ENCODE measurements around the gene FAM89A. TPM values are rescaled to one million over a fixed set of nuclear protein-coding genes. Genes with fewer than 3 reads are reported as not detected.

FAM89A gene
- total RNA-seq, 1 donor from 2014 or later: 48.0 TPM

GRCh38 chr1:231040800-231041718 lies 1.0 kb upstream of the FAM89A start:
- peak overlapping the region; percentile 5 for H3K27ac Mint-ChIP-seq (ENCODE audit: unreplicated experiment)
- DNase-seq (ENCODE audit: low spot score): no peak

DNA sequence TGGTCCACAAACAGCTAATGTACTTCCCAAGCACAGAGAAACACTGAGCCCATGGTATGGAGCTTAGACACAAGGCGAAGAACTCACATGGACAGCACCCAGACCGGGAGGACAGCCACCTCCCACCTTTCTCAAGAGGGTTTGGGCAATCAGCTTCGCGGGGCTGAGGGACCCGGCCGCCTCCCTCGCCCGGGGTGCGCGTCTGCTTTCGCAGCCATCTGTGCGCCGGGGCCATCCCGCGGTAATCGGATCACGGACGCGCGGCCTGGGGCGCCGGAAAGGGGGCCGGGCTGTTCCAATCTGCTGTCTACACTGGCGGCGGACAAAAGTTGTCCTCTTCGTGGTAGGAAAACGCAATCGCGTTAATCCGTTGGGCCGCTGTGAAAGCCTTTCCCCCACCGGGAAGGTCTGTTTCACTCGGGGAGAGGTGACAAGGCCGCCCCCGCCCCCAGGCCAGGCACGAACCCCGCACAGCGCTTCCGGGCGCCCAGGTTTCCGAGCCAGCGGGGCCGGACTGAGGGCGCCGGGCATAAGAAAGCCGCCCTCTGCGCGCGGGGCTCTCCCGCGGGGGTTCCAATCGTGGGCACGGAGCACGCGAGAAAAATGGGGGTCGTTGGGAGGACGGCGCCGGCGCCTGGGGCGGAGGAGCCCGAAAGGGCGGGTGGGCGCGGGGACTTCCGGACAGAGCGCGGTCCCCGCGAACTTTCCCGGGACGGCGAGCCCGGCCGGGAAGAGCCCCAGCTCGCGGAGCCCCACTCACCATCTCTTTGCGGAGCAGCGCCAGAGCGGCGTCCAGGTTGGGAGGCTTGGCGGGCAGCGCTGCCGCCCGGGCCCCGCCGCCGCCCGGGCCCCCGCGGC lies 664 bp downstream of the FAM89A start:
- H3K9me3 Mint-ChIP-seq (ENCODE audit: unreplicated experiment): no peaks in the 10 kb centered on the region
- DNase-seq (ENCODE audit: low spot score): peak; percentile 32
- H3K27ac Mint-ChIP-seq (ENCODE audit: unreplicated experiment): no peak overlapping the region
- TF ChIP-seq CTCF (IDR thresholded peaks at IDR 0.05; ENCODE audit: unreplicated experiment): no peak
- H3K4me1 Mint-ChIP-seq (ENCODE audit: unreplicated experiment): peaks cover 26% of the 10 kb centered on the region
- peak overlapping the region; percentile 95 for H3K4me3 Mint-ChIP-seq (ENCODE audit: unreplicated experiment)
- H3K36me3 Mint-ChIP-seq (ENCODE audit: low read depth, unreplicated experiment): peaks cover 13% of the 10 kb centered on the region
- H3K27me3 Mint-ChIP-seq (ENCODE audit: unreplicated experiment): peaks cover 13% of the 10 kb centered on the region

More at GRCh38 chr1:231040800-231041718, 1.0 kb upstream of the FAM89A start:
- TF ChIP-seq CTCF (IDR thresholded peaks at IDR 0.05; ENCODE audit: unreplicated experiment): no peak
- H3K27me3 Mint-ChIP-seq (ENCODE audit: unreplicated experiment): peaks cover 15% of the 10 kb centered on the region
- peaks cover 25% of the 10 kb centered on the region for H3K4me1 Mint-ChIP-seq (ENCODE audit: unreplicated experiment)
- peaks cover 13% of the 10 kb centered on the region for H3K36me3 Mint-ChIP-seq (ENCODE audit: low read depth, unreplicated experiment)
- no peaks in the 10 kb centered on the region for H3K9me3 Mint-ChIP-seq (ENCODE audit: unreplicated experiment)
- peak overlapping the region; percentile 81 for H3K4me3 Mint-ChIP-seq (ENCODE audit: unreplicated experiment)

DNA sequence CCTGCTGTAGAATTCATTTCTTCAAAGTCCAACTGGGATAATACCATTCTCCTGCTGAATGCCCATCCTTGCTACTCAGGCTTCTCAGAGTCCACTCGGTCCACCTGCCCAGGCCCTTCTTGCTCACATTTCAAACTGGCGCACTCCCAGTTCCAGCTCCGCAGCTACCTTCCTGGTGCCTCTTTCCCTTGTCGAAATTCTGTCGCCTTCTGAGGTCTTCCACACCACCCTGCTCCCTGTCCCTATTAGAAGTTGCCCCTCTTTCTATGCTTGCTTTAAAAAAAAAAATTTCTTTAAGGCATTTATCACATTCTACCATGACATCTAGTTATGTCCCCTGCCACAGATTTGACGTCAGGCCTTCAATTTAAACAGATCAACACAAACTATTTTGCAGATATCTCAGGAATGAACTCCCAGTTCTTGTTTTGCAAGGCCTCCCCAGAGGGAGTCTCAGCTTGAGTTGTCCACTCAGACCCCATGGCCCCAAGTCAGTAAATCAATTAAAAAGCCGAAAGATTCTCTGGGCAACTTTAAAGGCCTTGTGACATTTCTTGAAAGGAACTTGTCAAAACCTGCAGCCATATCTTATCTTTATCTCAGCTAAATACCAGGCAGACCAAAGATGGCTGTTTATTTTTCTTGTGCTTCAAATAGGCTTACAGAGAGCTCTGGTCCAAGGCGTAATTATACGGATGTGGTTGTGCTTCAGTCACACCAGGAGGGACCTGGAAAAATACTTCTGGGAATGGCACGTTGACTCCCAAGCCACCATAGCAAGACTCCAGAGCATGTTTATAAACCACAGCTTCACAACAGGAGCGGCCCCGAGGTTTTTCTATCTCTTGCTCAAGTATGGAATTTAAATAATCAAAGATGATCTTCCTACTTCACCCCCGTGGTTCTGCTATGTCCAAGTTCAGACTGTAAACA lies 2.2 kb downstream of the FAM89A start:
- peak overlapping the region; percentile 95 for H3K4me3 Mint-ChIP-seq (ENCODE audit: unreplicated experiment)
- no peak for DNase-seq (ENCODE audit: low spot score)
- no peak for TF ChIP-seq CTCF (IDR thresholded peaks at IDR 0.05; ENCODE audit: unreplicated experiment)
- no peaks in the 10 kb centered on the region for H3K9me3 Mint-ChIP-seq (ENCODE audit: unreplicated experiment)
- peaks cover 34% of the 10 kb centered on the region for H3K4me1 Mint-ChIP-seq (ENCODE audit: unreplicated experiment)
- H3K36me3 Mint-ChIP-seq (ENCODE audit: low read depth, unreplicated experiment): peaks cover 16% of the 10 kb centered on the region
- no peak overlapping the region for H3K27ac Mint-ChIP-seq (ENCODE audit: unreplicated experiment)
- peaks cover 13% of the 10 kb centered on the region for H3K27me3 Mint-ChIP-seq (ENCODE audit: unreplicated experiment)

DNA sequence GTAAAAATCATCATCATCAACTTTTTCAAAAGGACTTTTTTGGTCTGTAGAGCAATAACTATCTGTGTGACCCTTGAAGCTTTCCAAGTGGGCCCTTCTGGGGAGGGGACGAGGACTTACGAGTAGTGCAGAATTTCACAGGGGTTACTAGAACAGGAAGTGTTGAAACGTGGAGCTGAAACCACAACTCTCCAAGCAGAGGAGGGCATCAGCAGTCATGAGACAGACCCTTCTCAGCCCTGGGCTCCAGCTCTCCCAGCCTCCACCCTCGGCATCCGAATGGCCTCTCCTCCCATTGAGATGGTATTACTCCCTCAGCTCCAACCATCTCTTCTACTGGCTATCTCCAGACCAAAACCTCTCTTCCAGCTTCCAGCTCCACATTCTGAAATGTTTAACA lies 3.6 kb downstream of the FAM89A start:
- H3K4me3 Mint-ChIP-seq (ENCODE audit: unreplicated experiment): no peak overlapping the region
- peaks cover 15% of the 10 kb centered on the region for H3K36me3 Mint-ChIP-seq (ENCODE audit: low read depth, unreplicated experiment)
- H3K9me3 Mint-ChIP-seq (ENCODE audit: unreplicated experiment): no peaks in the 10 kb centered on the region
- peaks cover 13% of the 10 kb centered on the region for H3K27me3 Mint-ChIP-seq (ENCODE audit: unreplicated experiment)
- no peak overlapping the region for H3K27ac Mint-ChIP-seq (ENCODE audit: unreplicated experiment)
- peaks cover 37% of the 10 kb centered on the region for H3K4me1 Mint-ChIP-seq (ENCODE audit: unreplicated experiment)
- DNase-seq (ENCODE audit: low spot score): no peak
- no peak for TF ChIP-seq CTCF (IDR thresholded peaks at IDR 0.05; ENCODE audit: unreplicated experiment)
